ENCODE results near the gene ANKLE1.

The ANKLE1 gene

DNA sequence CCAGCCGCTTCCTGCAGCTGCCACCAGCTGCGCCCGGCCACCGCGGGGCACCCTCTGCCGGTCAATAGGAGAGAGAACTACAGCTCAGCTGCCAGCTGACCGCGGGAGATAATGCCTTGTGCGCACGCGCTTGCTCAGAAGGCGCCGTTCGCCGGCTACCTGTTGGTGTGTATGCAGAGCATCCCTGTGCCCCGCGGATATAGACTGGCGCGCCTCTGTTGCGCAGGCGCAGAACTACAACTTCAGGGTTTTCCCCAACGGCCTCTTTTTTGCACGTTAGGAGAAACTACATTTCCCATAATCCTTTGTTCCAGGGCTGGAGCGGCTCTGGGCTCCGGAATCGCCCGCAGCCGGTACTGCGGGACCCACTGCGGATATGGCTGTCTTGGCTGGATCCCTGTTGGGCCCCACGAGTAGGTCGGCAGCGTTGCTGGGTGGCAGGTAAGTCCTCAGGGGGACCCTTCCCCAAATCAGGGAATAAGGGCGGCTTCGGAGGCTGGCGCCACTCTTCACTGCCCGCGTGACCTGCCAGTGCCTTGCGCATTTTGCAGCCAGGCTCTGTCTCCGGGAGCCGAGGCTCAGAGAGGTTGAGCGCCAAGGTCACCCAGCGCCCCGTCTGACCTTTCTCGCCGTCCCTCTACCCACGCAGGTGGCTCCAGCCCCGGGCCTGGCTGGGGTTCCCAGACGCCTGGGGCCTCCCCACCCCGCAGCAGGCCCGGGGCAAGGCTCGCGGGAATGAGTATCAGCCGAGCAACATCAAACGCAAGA lies 24.0 kb downstream of the ANKLE1 start, which contains the start of gene MRPL34:
Gene MRPL34 (plus strand): TSS at position 356 of the 768 bp plus-strand sequence. CDS start 21 bp downstream, at position 377.
- in situ Hi-C loops (cut with MboI; ENCODE audit: low sequenced_read_pairs, unreplicated experiment): no loop called here
- peak; percentile 90 for DNase-seq (ENCODE audit: low spot score)
- TF ChIP-seq, protein P1, sequence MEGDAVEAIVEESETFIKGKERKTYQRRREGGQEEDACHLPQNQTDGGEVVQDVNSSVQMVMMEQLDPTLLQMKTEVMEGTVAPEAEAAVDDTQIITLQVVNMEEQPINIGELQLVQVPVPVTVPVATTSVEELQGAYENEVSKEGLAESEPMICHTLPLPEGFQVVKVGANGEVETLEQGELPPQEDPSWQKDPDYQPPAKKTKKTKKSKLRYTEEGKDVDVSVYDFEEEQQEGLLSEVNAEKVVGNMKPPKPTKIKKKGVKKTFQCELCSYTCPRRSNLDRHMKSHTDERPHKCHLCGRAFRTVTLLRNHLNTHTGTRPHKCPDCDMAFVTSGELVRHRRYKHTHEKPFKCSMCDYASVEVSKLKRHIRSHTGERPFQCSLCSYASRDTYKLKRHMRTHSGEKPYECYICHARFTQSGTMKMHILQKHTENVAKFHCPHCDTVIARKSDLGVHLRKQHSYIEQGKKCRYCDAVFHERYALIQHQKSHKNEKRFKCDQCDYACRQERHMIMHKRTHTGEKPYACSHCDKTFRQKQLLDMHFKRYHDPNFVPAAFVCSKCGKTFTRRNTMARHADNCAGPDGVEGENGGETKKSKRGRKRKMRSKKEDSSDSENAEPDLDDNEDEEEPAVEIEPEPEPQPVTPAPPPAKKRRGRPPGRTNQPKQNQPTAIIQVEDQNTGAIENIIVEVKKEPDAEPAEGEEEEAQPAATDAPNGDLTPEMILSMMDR (IDR thresholded peaks at IDR 0.05; ENCODE audit: borderline replicate concordance, control extremely low read depth, extremely low read depth, insufficient read depth, missing control alignments): peak; percentile 72

GRCh38 chr19:17306285-17306714 lies 24.6 kb downstream of the ANKLE1 start:
- in situ Hi-C loops (cut with MboI; ENCODE audit: low sequenced_read_pairs, unreplicated experiment): no loop called here
- TF ChIP-seq, protein P1 (IDR thresholded peaks at IDR 0.05; ENCODE audit: borderline replicate concordance, control extremely low read depth, extremely low read depth, insufficient read depth, missing control alignments): no peak
- no peak for DNase-seq (ENCODE audit: low spot score)

GRCh38 chr19:17307876-17308377 lies 26.2 kb downstream of the ANKLE1 start:
- TF ChIP-seq, protein P1 (IDR thresholded peaks at IDR 0.05; ENCODE audit: borderline replicate concordance, control extremely low read depth, extremely low read depth, insufficient read depth, missing control alignments): no peak
- DNase-seq (ENCODE audit: low spot score): no peak
- in situ Hi-C loops (cut with MboI; ENCODE audit: low sequenced_read_pairs, unreplicated experiment): no loop called here

DNA sequence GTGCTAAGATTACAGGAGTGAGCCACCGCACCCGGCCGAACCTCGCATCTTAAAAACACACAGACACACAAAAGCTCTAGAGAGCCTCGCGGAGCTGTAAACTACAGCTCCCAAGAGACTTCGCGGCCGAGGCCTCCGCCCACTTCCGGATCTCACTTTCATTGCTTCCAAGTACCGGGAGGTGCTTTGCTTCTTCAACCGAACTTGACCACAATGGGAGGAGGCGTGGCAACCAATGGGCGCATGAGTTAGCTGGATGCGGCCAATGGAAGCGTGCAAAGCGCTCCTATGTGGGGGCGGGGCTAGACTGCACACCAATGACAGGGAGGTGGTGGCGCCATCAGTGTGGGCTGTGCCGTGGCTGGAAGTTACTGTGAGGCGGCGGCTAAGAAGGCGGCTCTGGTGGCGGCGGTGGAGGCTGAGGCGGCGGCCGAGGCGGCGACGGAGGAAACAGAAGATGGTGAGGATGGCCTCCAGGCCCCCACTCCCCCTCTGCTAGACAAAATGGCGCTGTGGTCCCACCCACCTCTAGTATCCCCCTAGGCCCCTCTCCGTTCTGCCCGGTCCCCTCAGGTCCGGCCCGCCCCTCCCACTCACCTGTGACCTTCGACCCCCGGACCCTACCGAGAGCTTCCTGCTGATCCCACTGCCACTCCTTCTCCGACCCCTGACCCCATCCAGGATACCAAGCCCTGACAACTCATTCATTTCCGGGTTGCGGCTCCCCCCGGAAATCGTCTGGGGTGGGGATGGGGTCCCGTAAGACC lies 27.7 kb downstream of the ANKLE1 start, which contains the start of gene DDA1:
Gene DDA1 (plus strand): TSS at position 366 of the 767 bp plus-strand sequence. CDS start 92 bp downstream, at position 458.
- DNase-seq (ENCODE audit: low spot score): peak; percentile 99
- in situ Hi-C loops (cut with MboI; ENCODE audit: low sequenced_read_pairs, unreplicated experiment): no loop called here
- TF ChIP-seq, protein P1 (IDR thresholded peaks at IDR 0.05; ENCODE audit: borderline replicate concordance, control extremely low read depth, extremely low read depth, insufficient read depth, missing control alignments): no peak

DNA sequence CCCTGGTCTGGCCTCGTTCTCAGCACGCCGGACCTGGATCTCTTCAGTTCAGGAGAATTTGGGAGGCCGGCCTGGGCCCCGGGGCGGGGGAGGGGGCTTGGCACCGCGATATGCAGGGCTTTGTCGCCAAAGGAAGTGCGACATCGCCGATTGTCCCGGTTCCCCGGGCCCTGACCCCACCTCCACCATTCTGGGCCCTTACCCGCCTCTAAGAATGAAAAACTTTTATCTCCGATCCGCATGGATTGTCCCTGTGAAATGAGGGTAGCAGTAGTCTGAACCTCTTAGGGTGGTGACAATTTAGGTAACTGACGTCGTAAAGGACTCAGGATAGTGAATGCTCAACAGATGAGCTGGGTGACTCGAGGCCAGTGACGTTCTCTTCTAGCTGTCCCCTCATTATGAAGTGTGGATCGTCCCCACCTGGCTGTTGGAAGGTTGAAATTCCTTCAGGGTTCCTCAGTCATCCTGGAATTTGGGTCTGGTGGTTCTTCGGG lies 28.3 kb downstream of the ANKLE1 start:
- TF ChIP-seq, protein P1 (IDR thresholded peaks at IDR 0.05; ENCODE audit: borderline replicate concordance, control extremely low read depth, extremely low read depth, insufficient read depth, missing control alignments): no peak
- in situ Hi-C loops (cut with MboI; ENCODE audit: low sequenced_read_pairs, unreplicated experiment): no loop called here
- no peak for DNase-seq (ENCODE audit: low spot score)

- no peak for DNase-seq (ENCODE audit: low spot score)
- TF ChIP-seq, protein P1 (IDR thresholded peaks at IDR 0.05; ENCODE audit: borderline replicate concordance, control extremely low read depth, extremely low read depth, insufficient read depth, missing control alignments): no peak
- in situ Hi-C loops (cut with MboI; ENCODE audit: low sequenced_read_pairs, unreplicated experiment): no loop called here
Measured at GRCh38 chr19:17311455-17312188, 29.9 kb downstream of the ANKLE1 start.
